Measurements from ENCODE around the gene MYO9B. TPM values are rescaled to one million over a fixed set of nuclear protein-coding genes. Genes with fewer than 3 reads are reported as not detected.

Gene MYO9B
- total and polyA plus RNA-seq, 2 of the 13 experiments (the other 11 are each of a cell fraction or from before 2014, with no cell fraction given) = 18.0 to 18.3 TPM

DNA sequence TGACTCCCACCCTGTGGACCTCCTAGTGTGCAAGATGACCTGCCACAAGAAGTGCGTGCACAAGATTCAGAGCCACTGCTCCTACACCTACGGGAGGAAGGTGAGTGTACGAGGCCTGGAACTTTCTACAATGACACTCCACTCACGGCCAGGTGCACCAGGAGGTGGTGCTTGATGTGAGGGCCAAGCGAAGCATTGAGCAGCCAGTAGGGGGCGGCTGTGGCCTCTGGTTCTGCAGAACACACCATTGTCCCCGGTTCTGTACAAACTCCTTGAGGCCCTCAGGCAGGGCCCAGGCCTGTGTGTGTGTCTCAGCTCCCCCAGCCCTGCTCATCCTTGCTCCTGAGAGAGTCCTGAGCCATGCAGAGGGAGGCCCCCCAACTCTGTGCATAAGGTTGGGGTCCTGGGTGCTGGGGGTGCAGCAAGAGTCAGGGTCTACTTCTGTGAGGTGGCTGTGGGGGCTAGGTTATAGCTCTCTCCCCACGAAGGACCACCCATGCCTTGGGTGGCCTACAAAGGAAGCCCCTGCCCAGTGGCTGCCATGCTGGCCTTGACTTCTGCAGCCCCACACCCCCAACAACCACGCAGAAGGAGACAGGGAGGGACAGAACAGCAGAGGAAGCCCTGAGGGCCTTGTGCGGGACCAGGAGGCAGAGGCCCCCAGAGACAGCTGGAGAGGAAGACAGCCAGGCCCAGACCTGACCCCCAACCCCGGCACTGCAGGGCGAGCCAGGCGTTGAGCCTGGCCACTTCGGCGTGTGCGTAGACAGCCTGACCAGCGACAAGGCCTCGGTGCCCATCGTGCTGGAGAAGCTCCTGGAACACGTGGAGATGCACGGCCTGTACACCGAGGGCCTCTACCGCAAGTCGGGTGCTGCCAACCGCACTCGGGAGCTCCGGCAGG lies 129.9 kb downstream of the MYO9B start (continued):
- TF ChIP-seq, protein P1, sequence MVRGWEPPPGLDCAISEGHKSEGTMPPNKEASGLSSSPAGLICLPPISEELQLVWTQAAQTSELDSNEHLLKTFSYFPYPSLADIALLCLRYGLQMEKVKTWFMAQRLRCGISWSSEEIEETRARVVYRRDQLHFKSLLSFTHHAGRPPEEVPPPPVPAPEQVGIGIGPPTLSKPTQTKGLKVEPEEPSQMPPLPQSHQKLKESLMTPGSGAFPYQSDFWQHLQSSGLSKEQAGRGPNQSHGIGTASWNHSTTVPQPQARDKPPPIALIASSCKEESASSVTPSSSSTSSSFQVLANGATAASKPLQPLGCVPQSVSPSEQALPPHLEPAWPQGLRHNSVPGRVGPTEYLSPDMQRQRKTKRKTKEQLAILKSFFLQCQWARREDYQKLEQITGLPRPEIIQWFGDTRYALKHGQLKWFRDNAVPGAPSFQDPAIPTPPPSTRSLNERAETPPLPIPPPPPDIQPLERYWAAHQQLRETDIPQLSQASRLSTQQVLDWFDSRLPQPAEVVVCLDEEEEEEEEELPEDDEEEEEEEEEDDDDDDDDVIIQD (CRISPR knock-in tag; IDR thresholded peaks at IDR 0.05; ENCODE audit: low read depth) = no peak
- TF ChIP-seq GZF1 (CRISPR knock-in tag; IDR thresholded peaks at IDR 0.05) (no peak), NCOA5 (CRISPR knock-in tag; IDR thresholded peaks at IDR 0.05) (no peak), RAD21 (CRISPR knock-in tag; IDR thresholded peaks at IDR 0.05) (peak; percentile 86), THAP11 (CRISPR knock-in tag; IDR thresholded peaks at IDR 0.05) (peak; percentile 37; the same call in 1 of the 2 replicates), NR1H2 (CRISPR knock-in tag; IDR thresholded peaks at IDR 0.05; ENCODE audit: borderline replicate concordance, low read depth) (no peak), ZFX (CRISPR knock-in tag; IDR thresholded peaks at IDR 0.05; ENCODE audit: low read depth) (peak; percentile 49; the same call in 1 of the 2 replicates), ZBTB3 (CRISPR knock-in tag; IDR thresholded peaks at IDR 0.05; ENCODE audit: borderline replicate concordance, low read depth) (no peak), ZNF761 (CRISPR knock-in tag; conservative IDR thresholded peaks at IDR 0.05) (no peak), POGZ (CRISPR knock-in tag; IDR thresholded peaks at IDR 0.05) (no peak), NFYC (CRISPR knock-in tag; IDR thresholded peaks at IDR 0.05) (no peak), ZNF572 (CRISPR knock-in tag; IDR thresholded peaks at IDR 0.05) (0 out of 2 replicates have a peak, but pooled peaks have one; percentile 39), MTA1 (CRISPR knock-in tag; IDR thresholded peaks at IDR 0.05; ENCODE audit: borderline replicate concordance) (peak; percentile 36; the same call in 1 of the 2 replicates), ZNF749 (CRISPR knock-in tag; IDR thresholded peaks at IDR 0.05; ENCODE audit: borderline replicate concordance) (no peak), SMC3 (IDR thresholded peaks at IDR 0.05; ENCODE audit: low read length) (peak; percentile 70), KDM2A (CRISPR knock-in tag; IDR thresholded peaks at IDR 0.05; ENCODE audit: borderline replicate concordance, low read depth) (peak; percentile 41; the same call in 1 of the 2 replicates), GATAD1 (CRISPR knock-in tag; IDR thresholded peaks at IDR 0.05) (0 out of 2 replicates have a peak, but pooled peaks have one; percentile 25), ZNF160 (CRISPR knock-in tag; IDR thresholded peaks at IDR 0.05) (no peak), RXRA (CRISPR knock-in tag; IDR thresholded peaks at IDR 0.05) (0 out of 2 replicates have a peak, but pooled peaks have one; percentile 28), ZNF124 (CRISPR knock-in tag; IDR thresholded peaks at IDR 0.05) (no peak)
- TF ChIP-seq, protein P2, sequence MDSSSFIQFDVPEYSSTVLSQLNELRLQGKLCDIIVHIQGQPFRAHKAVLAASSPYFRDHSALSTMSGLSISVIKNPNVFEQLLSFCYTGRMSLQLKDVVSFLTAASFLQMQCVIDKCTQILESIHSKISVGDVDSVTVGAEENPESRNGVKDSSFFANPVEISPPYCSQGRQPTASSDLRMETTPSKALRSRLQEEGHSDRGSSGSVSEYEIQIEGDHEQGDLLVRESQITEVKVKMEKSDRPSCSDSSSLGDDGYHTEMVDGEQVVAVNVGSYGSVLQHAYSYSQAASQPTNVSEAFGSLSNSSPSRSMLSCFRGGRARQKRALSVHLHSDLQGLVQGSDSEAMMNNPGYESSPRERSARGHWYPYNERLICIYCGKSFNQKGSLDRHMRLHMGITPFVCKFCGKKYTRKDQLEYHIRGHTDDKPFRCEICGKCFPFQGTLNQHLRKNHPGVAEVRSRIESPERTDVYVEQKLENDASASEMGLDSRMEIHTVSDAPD (CRISPR knock-in tag; IDR thresholded peaks at IDR 0.05) = no peak
- TF ChIP-seq, protein P3, sequence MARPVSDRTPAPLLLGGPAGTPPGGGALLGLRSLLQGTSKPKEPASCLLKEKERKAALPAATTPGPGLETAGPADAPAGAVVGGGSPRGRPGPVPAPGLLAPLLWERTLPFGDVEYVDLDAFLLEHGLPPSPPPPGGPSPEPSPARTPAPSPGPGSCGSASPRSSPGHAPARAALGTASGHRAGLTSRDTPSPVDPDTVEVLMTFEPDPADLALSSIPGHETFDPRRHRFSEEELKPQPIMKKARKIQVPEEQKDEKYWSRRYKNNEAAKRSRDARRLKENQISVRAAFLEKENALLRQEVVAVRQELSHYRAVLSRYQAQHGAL (CRISPR knock-in tag; IDR thresholded peaks at IDR 0.05; ENCODE audit: not compliant biosample characterization) = no peak
- TF ChIP-seq, protein P4, sequence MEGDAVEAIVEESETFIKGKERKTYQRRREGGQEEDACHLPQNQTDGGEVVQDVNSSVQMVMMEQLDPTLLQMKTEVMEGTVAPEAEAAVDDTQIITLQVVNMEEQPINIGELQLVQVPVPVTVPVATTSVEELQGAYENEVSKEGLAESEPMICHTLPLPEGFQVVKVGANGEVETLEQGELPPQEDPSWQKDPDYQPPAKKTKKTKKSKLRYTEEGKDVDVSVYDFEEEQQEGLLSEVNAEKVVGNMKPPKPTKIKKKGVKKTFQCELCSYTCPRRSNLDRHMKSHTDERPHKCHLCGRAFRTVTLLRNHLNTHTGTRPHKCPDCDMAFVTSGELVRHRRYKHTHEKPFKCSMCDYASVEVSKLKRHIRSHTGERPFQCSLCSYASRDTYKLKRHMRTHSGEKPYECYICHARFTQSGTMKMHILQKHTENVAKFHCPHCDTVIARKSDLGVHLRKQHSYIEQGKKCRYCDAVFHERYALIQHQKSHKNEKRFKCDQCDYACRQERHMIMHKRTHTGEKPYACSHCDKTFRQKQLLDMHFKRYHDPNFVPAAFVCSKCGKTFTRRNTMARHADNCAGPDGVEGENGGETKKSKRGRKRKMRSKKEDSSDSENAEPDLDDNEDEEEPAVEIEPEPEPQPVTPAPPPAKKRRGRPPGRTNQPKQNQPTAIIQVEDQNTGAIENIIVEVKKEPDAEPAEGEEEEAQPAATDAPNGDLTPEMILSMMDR (CRISPR knock-in tag; IDR thresholded peaks at IDR 0.05) = peak; percentile 90
